ENCODE results near the gene POLR3GL.

Gene POLR3GL

GRCh38 chr1:145935708-145936107, 28.8 kb upstream of the POLR3GL start:
- no peaks in the 10 kb centered on the region for H3K9me3 Mint-ChIP-seq
- no peak for DNase-seq
- CTCF ChIA-PET = interaction anchor here (1.5 kb wide), 1 partner anchor 12 kb away, joined by 4 read pairs; no protein-coding TSS in a partner anchor
- peaks cover 41% of the 10 kb centered on the region for H3K36me3 Mint-ChIP-seq
- H3K4me3 Mint-ChIP-seq = no peak overlapping the region
- H3K27ac Mint-ChIP-seq = peak overlapping the region; percentile 12
- H3K27me3 Mint-ChIP-seq = no peaks in the 10 kb centered on the region
- peaks cover 26% of the 10 kb centered on the region for H3K4me1 Mint-ChIP-seq

GRCh38 chr1:145936247-145936646, 28.2 kb upstream of the POLR3GL start:
- H3K27me3 Mint-ChIP-seq = no peaks in the 10 kb centered on the region
- H3K9me3 Mint-ChIP-seq = no peaks in the 10 kb centered on the region
- no peak overlapping the region for H3K27ac Mint-ChIP-seq
- no peak for DNase-seq
- peaks cover 22% of the 10 kb centered on the region for H3K4me1 Mint-ChIP-seq
- H3K4me3 Mint-ChIP-seq = no peak overlapping the region
- peaks cover 40% of the 10 kb centered on the region for H3K36me3 Mint-ChIP-seq
- CTCF ChIA-PET = interaction anchor here (1.5 kb wide), 1 partner anchor 13 kb away, joined by 4 read pairs; no protein-coding TSS in a partner anchor

GRCh38 chr1:145937436-145937835, 27.1 kb upstream of the POLR3GL start:
- Mint-ChIP-seq H3K27ac (no peak overlapping the region), H3K9me3 (no peaks in the 10 kb centered on the region), H3K27me3 (no peaks in the 10 kb centered on the region), H3K4me1 (peaks cover 15% of the 10 kb centered on the region), H3K36me3 (peaks cover 48% of the 10 kb centered on the region), H3K4me3 (no peak overlapping the region)
- CTCF ChIA-PET = no interaction called here
- DNase-seq = no peak

GRCh38 chr1:145942405-145942804, 22.1 kb upstream of the POLR3GL start:
- no peaks in the 10 kb centered on the region for H3K27me3 Mint-ChIP-seq
- H3K4me3 Mint-ChIP-seq = no peak overlapping the region
- CTCF ChIA-PET = interaction anchor here (0.6 kb wide), 2 partner anchors 15 to 22 kb away, joined by 3 read pairs; partner anchors contain the start of gene RBM8A
- DNase-seq = no peak
- H3K27ac Mint-ChIP-seq = no peak overlapping the region
- peaks cover 43% of the 10 kb centered on the region for H3K36me3 Mint-ChIP-seq
- H3K4me1 Mint-ChIP-seq = no peaks in the 10 kb centered on the region
- no peaks in the 10 kb centered on the region for H3K9me3 Mint-ChIP-seq

- Mint-ChIP-seq H3K4me3 (no peak overlapping the region), H3K36me3 (peaks cover 43% of the 10 kb centered on the region), H3K4me1 (no peaks in the 10 kb centered on the region), H3K27me3 (no peaks in the 10 kb centered on the region), H3K27ac (no peak overlapping the region), H3K9me3 (no peaks in the 10 kb centered on the region)
- DNase-seq = no peak
- CTCF ChIA-PET = no interaction called here
Observed at GRCh38 chr1:145942871-145943270, 21.6 kb upstream of the POLR3GL start.

- Mint-ChIP-seq H3K9me3 (no peaks in the 10 kb centered on the region), H3K4me3 (no peak overlapping the region), H3K27ac (no peak overlapping the region), H3K36me3 (peaks cover 51% of the 10 kb centered on the region), H3K4me1 (peaks cover 3% of the 10 kb centered on the region), H3K27me3 (no peaks in the 10 kb centered on the region)
- DNase-seq = no peak
- CTCF ChIA-PET = no interaction called here
Observed at GRCh38 chr1:145944532-145944931, 20.0 kb upstream of the POLR3GL start.

- CTCF ChIA-PET = no interaction called here
- peaks cover 46% of the 10 kb centered on the region for H3K36me3 Mint-ChIP-seq
Observed at GRCh38 chr1:145946477-145946986, 18.0 kb upstream of the POLR3GL start.

GRCh38 chr1:145947551-145947950, 16.9 kb upstream of the POLR3GL start:
- no peak for DNase-seq
- H3K36me3 Mint-ChIP-seq = peaks cover 43% of the 10 kb centered on the region
- no peaks in the 10 kb centered on the region for H3K27me3 Mint-ChIP-seq
- no peak overlapping the region for H3K4me3 Mint-ChIP-seq
- peaks cover 23% of the 10 kb centered on the region for H3K4me1 Mint-ChIP-seq
- H3K9me3 Mint-ChIP-seq = no peaks in the 10 kb centered on the region
- CTCF ChIA-PET = no interaction called here
- H3K27ac Mint-ChIP-seq = no peak overlapping the region

More at GRCh38 chr1:145946477-145946986, 18.0 kb upstream of the POLR3GL start:
- H3K4me1 Mint-ChIP-seq = peaks cover 18% of the 10 kb centered on the region
- H3K9me3 Mint-ChIP-seq = no peaks in the 10 kb centered on the region
- no peak overlapping the region for H3K27ac Mint-ChIP-seq
- no peaks in the 10 kb centered on the region for H3K27me3 Mint-ChIP-seq
- no peak overlapping the region for H3K4me3 Mint-ChIP-seq
- DNase-seq = no peak

GRCh38 chr1:145949219-145949618, 15.3 kb upstream of the POLR3GL start:
- Mint-ChIP-seq H3K4me1 (peaks cover 34% of the 10 kb centered on the region), H3K27me3 (no peaks in the 10 kb centered on the region), H3K36me3 (peaks cover 41% of the 10 kb centered on the region), H3K4me3 (no peak overlapping the region), H3K9me3 (no peaks in the 10 kb centered on the region), H3K27ac (no peak overlapping the region)
- DNase-seq = no peak
- CTCF ChIA-PET = interaction anchor here (1.1 to 1.4 kb wide), 2 partner anchors 28 to 104 kb away, joined by 4 read pairs; partner anchors contain the start of gene NUDT17

GRCh38 chr1:145951526-145951925, 13.0 kb upstream of the POLR3GL start:
- CTCF ChIA-PET = no interaction called here
- Mint-ChIP-seq H3K9me3 (no peaks in the 10 kb centered on the region), H3K4me1 (peaks cover 56% of the 10 kb centered on the region), H3K4me3 (no peak overlapping the region), H3K27ac (no peak overlapping the region), H3K36me3 (peaks cover 32% of the 10 kb centered on the region), H3K27me3 (no peaks in the 10 kb centered on the region)
- no peak for DNase-seq

- DNase-seq = no peak
- Mint-ChIP-seq H3K9me3 (no peaks in the 10 kb centered on the region), H3K27me3 (no peaks in the 10 kb centered on the region), H3K4me1 (peaks cover 59% of the 10 kb centered on the region), H3K36me3 (peaks cover 26% of the 10 kb centered on the region), H3K4me3 (no peak overlapping the region), H3K27ac (no peak overlapping the region)
- CTCF ChIA-PET = no interaction called here
Observed at GRCh38 chr1:145952903-145953302, 11.6 kb upstream of the POLR3GL start.

- Mint-ChIP-seq H3K36me3 (peaks cover 21% of the 10 kb centered on the region), H3K4me1 (peaks cover 69% of the 10 kb centered on the region), H3K27me3 (no peaks in the 10 kb centered on the region), H3K27ac (no peak overlapping the region), H3K9me3 (no peaks in the 10 kb centered on the region), H3K4me3 (no peak overlapping the region)
- CTCF ChIA-PET = no interaction called here
- no peak for DNase-seq
Observed at GRCh38 chr1:145953861-145954260, 10.6 kb upstream of the POLR3GL start.

GRCh38 chr1:145955436-145955835, 9.1 kb upstream of the POLR3GL start:
- Mint-ChIP-seq H3K9me3 (no peaks in the 10 kb centered on the region), H3K36me3 (peaks cover 17% of the 10 kb centered on the region), H3K4me1 (peaks cover 75% of the 10 kb centered on the region), H3K27me3 (peaks cover 11% of the 10 kb centered on the region), H3K27ac (no peak overlapping the region), H3K4me3 (peak overlapping the region; percentile 87)
- CTCF ChIA-PET = no interaction called here
- DNase-seq = no peak

- peak overlapping the region; percentile 95 for H3K27ac Mint-ChIP-seq
- peak overlapping the region; percentile 87 for H3K4me3 Mint-ChIP-seq
- peaks cover 72% of the 10 kb centered on the region for H3K4me1 Mint-ChIP-seq
- DNase-seq = no peak
- peaks cover 13% of the 10 kb centered on the region for H3K36me3 Mint-ChIP-seq
- H3K27me3 Mint-ChIP-seq = peaks cover 20% of the 10 kb centered on the region
- CTCF ChIA-PET = no interaction called here
- no peaks in the 10 kb centered on the region for H3K9me3 Mint-ChIP-seq
Observed at GRCh38 chr1:145956361-145956760, 8.1 kb upstream of the POLR3GL start.

- CTCF ChIA-PET = interaction anchor here (2.5 kb wide), 1 partner anchor 21 kb away, joined by 13 read pairs; no protein-coding TSS in a partner anchor
- Mint-ChIP-seq H3K4me3 (peak overlapping the region; percentile 87), H3K27me3 (peaks cover 26% of the 10 kb centered on the region), H3K36me3 (peaks cover 8% of the 10 kb centered on the region), H3K4me1 (peaks cover 72% of the 10 kb centered on the region), H3K27ac (peak overlapping the region; percentile 95), H3K9me3 (no peaks in the 10 kb centered on the region)
- DNase-seq = peak; percentile 38
Observed at GRCh38 chr1:145956781-145957442, 7.6 kb upstream of the POLR3GL start.

All from activated naive CD4-positive, alpha-beta T cell treated with anti-CD3 and anti-CD28 coated beads, Interleukin-2, amount 10 ng/mL, durations not matched to agents 7 days and 5 days (primary cell).